ENCODE measurements around the gene GALNTL6. TPM values are rescaled to one million over a fixed set of nuclear protein-coding genes. Genes with fewer than 3 reads are reported as not detected.
A peak's percentile ranks its signal among the peaks of the same experiment; 100 is the strongest.

Gene GALNTL6
- total and polyA plus RNA-seq, 9 of the 15 experiments (the other 6 are each of a cell fraction or from before 2014, with no cell fraction given): 0.18 to 0.50 (median 0.29) TPM

GRCh38 chr4:172956340-172956739, 1143.1 kb downstream of the GALNTL6 start (continued):
- TF ChIP-seq TFAP4 (CRISPR knock-in tag; IDR thresholded peaks at IDR 0.05; ENCODE audit: borderline replicate concordance) (peak; percentile 20; the same call in 1 of the 2 replicates), TCF3 (CRISPR knock-in tag; IDR thresholded peaks at IDR 0.05) (peak; percentile 35; the same call in 1 of the 2 replicates), ZNF316 (IDR thresholded peaks at IDR 0.05) (peak; percentile 49; the same call in 1 of the 2 replicates), DPF2 (IDR thresholded peaks at IDR 0.05) (0 out of 2 replicates have a peak, but pooled peaks have one; percentile 35), C11orf30 (IDR thresholded peaks at IDR 0.05; ENCODE audit: low read depth) (peak; percentile 49; the same call in 1 of the 2 replicates), EP300 (IDR thresholded peaks at IDR 0.05; ENCODE audit: low read length) (peak; percentile 30; the same call in 1 of the 2 replicates), CTBP1 (IDR thresholded peaks at IDR 0.05; ENCODE audit: borderline replicate concordance) (peak; percentile 49; the same call in 1 of the 2 replicates), NFE2 (IDR thresholded peaks at IDR 0.05; ENCODE audit: low read depth) (peak; percentile 36; the same call in 1 of the 2 replicates), ARID1B (IDR thresholded peaks at IDR 0.05) (peak; percentile 65)

GRCh38 chr4:172957216-172957615, 1144.0 kb downstream of the GALNTL6 start:
- Histone ChIP-seq H3K79me2 (ENCODE audit: control insufficient read depth, insufficient read depth, low read length) (no peaks in the 10 kb centered on the region), H4K20me1 (replicated peaks; ENCODE audit: control insufficient read depth, insufficient read depth, low read length) (no peaks in the 10 kb centered on the region), H3K27me3 (ENCODE audit: control insufficient read depth in 2 of 2, insufficient read depth in 2 of 2, low read length in 2 of 2) (no peaks in the 10 kb centered on the region; a peak in 1 of 5 replicates), H3K36me3 (ENCODE audit: control insufficient read depth, insufficient read depth, low read length) (no peaks in the 10 kb centered on the region), H3K9me3 (replicated peaks; ENCODE audit: control insufficient read depth, insufficient read depth, low read depth, low read length) (no peaks in the 10 kb centered on the region), H3K9me1 (ENCODE audit: control insufficient read depth, insufficient read depth, low read length) (no peaks in the 10 kb centered on the region), H3K4me3 (no peak overlapping the region), H3K9ac (ENCODE audit: insufficient read depth in 1 of 2, low read depth in 2 of 2, low read length in 2 of 2) (no peak overlapping the region), H3K4me2 (ENCODE audit: insufficient read depth, low read length) (peak overlapping the region; percentile 41; the same call in 1 of the 2 replicates), H3K4me1 (replicated peaks in 1 of 2; ENCODE audit: control insufficient read depth in 2 of 2, insufficient read depth in 2 of 2, low read length in 2 of 2) (peaks cover 0 to 14% of the 10 kb centered on the region in 2 experiments; a peak in 3 of 5 replicates), H3K27ac (ENCODE audit: extremely low read depth, low read depth, low read length) (peak overlapping the region; percentile 43; the same call in 1 of the 3 replicates), H2AFZ (ENCODE audit: low read depth, low read length) (peak overlapping the region; percentile 56)
- WGBS (ENCODE audit: insufficient coverage, low coverage, missing lambda C conversion rate): 0% methylated on average over 4 of the region's 4 CpGs
- no TSS peak for BruUV-seq (replicated peaks)
- ATAC-seq (peak; percentile 56; the same call in 1 of the 3 replicates), FAIRE-seq (peak; percentile 60), DNase-seq (ENCODE audit: extremely low read depth in 1 of 4, low spot score in 3 of 4) (peak in 1 of 4 experiments; percentile 37)
- CTCF ChIA-PET (ENCODE audit: low intra/inter-chr PET ratio): no interaction called here
- POLR2A ChIA-PET: interaction anchor here (0.6 kb wide), 1 partner anchor 99 kb away, joined by 3 read pairs; no protein-coding TSS in a partner anchor
- intact Hi-C loops (cut with micrococcal nuclease): loop anchor here (2.0 kb wide), 1 partner anchor 42 kb away; no protein-coding TSS in a partner anchor
- in situ Hi-C loops (cut with MboI): no loop called here
- TF ChIP-seq GABPA (tag; conservative IDR thresholded peaks at IDR 0.05; ENCODE audit: low read depth) (no peak), SOX6 (IDR thresholded peaks at IDR 0.05) (peak; percentile 87), SREBF1 (IDR thresholded peaks at IDR 0.05; ENCODE audit: borderline replicate concordance, low read depth, low read length) (no peak), ARID3B (CRISPR knock-in tag; IDR thresholded peaks at IDR 0.05; ENCODE audit: borderline replicate concordance) (no peak), XRCC4 (IDR thresholded peaks at IDR 0.05; ENCODE audit: extremely low read depth, insufficient read depth, insufficient read length) (no peak), PKNOX1 (IDR thresholded peaks at IDR 0.05) (peak; percentile 73), SLC30A9 (CRISPR knock-in tag; IDR thresholded peaks at IDR 0.05) (no peak), KDM4B (IDR thresholded peaks at IDR 0.05; ENCODE audit: borderline replicate concordance in 2 of 2, low read depth in 1 of 2) (no peak), RFX1 (IDR thresholded peaks at IDR 0.05) (no peak), MEIS2 (IDR thresholded peaks at IDR 0.05; ENCODE audit: partially characterized antibody) (peak; percentile 66)

Measured in K562 (cell line).